H9 (cell line): ENCODE data around the gene DOK6. TPM values are rescaled to one million over a fixed set of nuclear protein-coding genes. Genes with fewer than 3 reads are reported as not detected.

Source experiments
- DNase-seq: peaks from one replicate; pipeline ENCODE4 v3.0.0-alpha.2; 2017
- H2AFZ ChIP-seq: one replicate; pipeline ENCODE4 v1.6.1; 2013; ENCODE audit warnings: mild to moderate bottlenecking, low read length, control low read depth, moderate library complexity
- H2AK5ac ChIP-seq: 2 replicates; pipeline ENCODE4 v1.6.1; 2013; ENCODE audit warnings: low read length, control low read depth, mixed read lengths; ENCODE audit not compliant: insufficient read length
- H2BK120ac ChIP-seq: one replicate; pipeline ENCODE4 v1.6.1; 2013; ENCODE audit warnings: low read depth, mild to moderate bottlenecking, low read length, control low read depth, inconsistent platforms; ENCODE audit not compliant: poor library complexity, severe bottlenecking
- H2BK12ac ChIP-seq: 2 replicates; pipeline ENCODE4 v1.6.1; 2013; ENCODE audit warnings: low read length, control low read depth, mixed read lengths, low read depth; ENCODE audit not compliant: insufficient read length
- H2BK15ac ChIP-seq: 2 replicates; pipeline ENCODE4 v1.6.1; 2013; ENCODE audit warnings: low read depth, low read length, control low read depth
- H2BK20ac ChIP-seq: one replicate; pipeline ENCODE4 v1.6.1; 2013; ENCODE audit warnings: low read depth, mild to moderate bottlenecking, low read length, control low read depth, inconsistent platforms; ENCODE audit not compliant: poor library complexity, severe bottlenecking
- H2BK5ac ChIP-seq: 2 replicates; pipeline ENCODE4 v1.6.1; 2013; ENCODE audit warnings: low read length, control low read depth, mixed read lengths; ENCODE audit not compliant: insufficient read length
- H3K14ac ChIP-seq: 2 replicates; pipeline ENCODE4 v1.6.1; 2013; ENCODE audit warnings: low read length, control low read depth; ENCODE audit not compliant: insufficient read depth
- H3K18ac ChIP-seq: 2 replicates; pipeline ENCODE4 v1.6.1; 2013; ENCODE audit warnings: low read depth, mild to moderate bottlenecking, mixed read lengths, low read length, control low read depth; ENCODE audit not compliant: insufficient read length
- H3K23ac ChIP-seq: 2 replicates; pipeline ENCODE4 v1.6.1; 2013; ENCODE audit warnings: low read length, control low read depth, mixed read lengths, low read depth; ENCODE audit not compliant: insufficient read length
- H3K23me2 ChIP-seq: 2 replicates; pipeline ENCODE4 v1.6.1; 2013; ENCODE audit warnings: low read depth, mild to moderate bottlenecking, mixed read lengths, low read length, control low read depth; ENCODE audit not compliant: insufficient read length, poor library complexity, severe bottlenecking
- H3K27ac ChIP-seq: 2 replicates; pipeline ENCODE4 v1.5.1; 2013; ENCODE audit warnings: low read length, control low read depth, mixed read lengths, low read depth; ENCODE audit not compliant: insufficient read length
- H3K27me3 ChIP-seq: 2 replicates; pipeline ENCODE4 v1.6.1; 2013; ENCODE audit warnings: low read length, control low read depth, inconsistent platforms; ENCODE audit not compliant: insufficient read depth
- H3K4ac ChIP-seq: 2 replicates; pipeline ENCODE4 v1.6.1; 2013; ENCODE audit warnings: low read depth, mild to moderate bottlenecking, control low read depth, inconsistent platforms, low read length, moderate library complexity
- H3K4me1 ChIP-seq: 2 replicates; pipeline ENCODE4 v1.6.1; 2013; ENCODE audit warnings: low read length, control low read depth, inconsistent platforms; ENCODE audit not compliant: insufficient read depth
- H3K4me2 ChIP-seq: 2 replicates; pipeline ENCODE4 v1.6.1; 2013; ENCODE audit warnings: low read length, control low read depth, mixed read lengths; ENCODE audit not compliant: insufficient read length, insufficient read depth
- H3K56ac ChIP-seq: 2 replicates; pipeline ENCODE4 v1.6.1; 2013; ENCODE audit warnings: low read depth, mild to moderate bottlenecking, mixed read lengths, low read length, control low read depth; ENCODE audit not compliant: insufficient read length
- H3K79me1 ChIP-seq: 2 replicates; pipeline ENCODE4 v1.6.1; 2013; ENCODE audit warnings: low read depth, mild to moderate bottlenecking, moderate library complexity, low read length, control low read depth, inconsistent platforms; ENCODE audit not compliant: insufficient read depth, poor library complexity, severe bottlenecking
- H3K79me2 ChIP-seq: 2 replicates; pipeline ENCODE4 v1.6.1; 2013; ENCODE audit warnings: low read length, control low read depth, inconsistent platforms; ENCODE audit not compliant: insufficient read depth
- H3K9ac ChIP-seq: 2 replicates; pipeline ENCODE4 v1.6.1; 2013; ENCODE audit warnings: low read length, control low read depth, mixed read lengths; ENCODE audit not compliant: insufficient read length; ENCODE audit errors: extremely low read depth
- H3K9me3 ChIP-seq: one replicate; pipeline ENCODE4 v1.6.1; 2013; ENCODE audit warnings: low read depth, low read length, inconsistent platforms; ENCODE audit not compliant: control insufficient read depth
- H3T11ph ChIP-seq: one replicate; pipeline ENCODE4 v1.6.1; 2013; ENCODE audit warnings: mild to moderate bottlenecking, low read length, control low read depth, inconsistent platforms
- H4K20me1 ChIP-seq: one replicate; pipeline ENCODE4 v1.6.1; 2013; ENCODE audit not compliant: control insufficient read depth, insufficient read length, insufficient read depth
- H4K5ac ChIP-seq: 2 replicates; pipeline ENCODE4 v1.6.1; 2013; ENCODE audit warnings: low read depth, mild to moderate bottlenecking, mixed read lengths, low read length, control low read depth; ENCODE audit not compliant: insufficient read length
- H4K8ac ChIP-seq: replicated peaks from 2 replicates; pipeline ENCODE4 v1.6.1; 2013; ENCODE audit warnings: low read length, control low read depth, mixed read lengths, low read depth; ENCODE audit not compliant: insufficient read length
- H4K91ac ChIP-seq: 2 replicates; pipeline ENCODE4 v1.6.1; 2013; ENCODE audit warnings: low read depth, mild to moderate bottlenecking, moderate library complexity, mixed read lengths, low read length, control low read depth; ENCODE audit not compliant: insufficient read length
- H3K27ac Mint-ChIP-seq, 3 experiments: 2 replicates in 2 of 3; 3 replicates in 1 of 3; pipeline ENCODE4 v1.8.0; 2020 to 2021; ENCODE audit warnings: mixed read lengths in 3 of 3, mild to moderate bottlenecking in 1 of 3, moderate library complexity in 1 of 3
- H3K27me3 Mint-ChIP-seq: 2 replicates; pipeline ENCODE4 v1.8.0; 2021; ENCODE audit warnings: low read depth, mild to moderate bottlenecking, moderate library complexity, mixed read lengths
- H3K36me3 Mint-ChIP-seq, 3 experiments: 2 replicates in 2 of 3; 3 replicates in 1 of 3; pipeline ENCODE4 v1.8.0; 2020 to 2021; ENCODE audit warnings: low read depth in 3 of 3, mixed read lengths in 3 of 3; ENCODE audit not compliant: insufficient read depth in 1 of 3
- H3K4me1 Mint-ChIP-seq, 2 experiments: 2 replicates each; pipeline ENCODE4 v1.8.0; 2020; ENCODE audit warnings: mixed read lengths in 2 of 2
- H3K4me3 Mint-ChIP-seq, 2 experiments: 2 replicates in 1 of 2; 3 replicates in 1 of 2; pipeline ENCODE4 v1.8.0; 2020 to 2021; ENCODE audit warnings: mild to moderate bottlenecking in 2 of 2, mixed read lengths in 2 of 2, moderate library complexity in 1 of 2
- H3K9me3 Mint-ChIP-seq, 2 experiments: 2 replicates in 1 of 2; 3 replicates in 1 of 2; pipeline ENCODE4 v1.8.0; 2020; ENCODE audit warnings: mild to moderate bottlenecking in 2 of 2, mixed read lengths in 2 of 2, moderate library complexity in 1 of 2
- WGBS: extraction: QIAGEN DNeasy Blood & Tissue Kit; methylation state at CpG from one replicate; pipeline ENCODE4 v1.1.7; 2013; ENCODE audit warnings: missing lambda C conversion rate, low lambda C conversion rate, mixed read lengths; ENCODE audit not compliant: insufficient read length; ENCODE audit errors: extremely low coverage; 5-methylcytosine and 5-hydroxymethylcytosine counted together
- total RNA-seq: library from RNA; stranded (reverse); gene quantifications from 2 replicates; pipeline ENCODE4 v1.2.1, GENCODE V29; 2021
- TF ChIP-seq, protein P1 (sequence below): fragments of 200-600 bp; sonication (generic); conservative IDR thresholded peaks from 3 replicates; pipeline ENCODE4 v1.8.0; 2021; ENCODE audit warnings: antibody characterized with exemption, mild to moderate bottlenecking

DOK6 gene
- total RNA-seq, 1 experiment from 2014 or later = 0.20 TPM

DNA sequence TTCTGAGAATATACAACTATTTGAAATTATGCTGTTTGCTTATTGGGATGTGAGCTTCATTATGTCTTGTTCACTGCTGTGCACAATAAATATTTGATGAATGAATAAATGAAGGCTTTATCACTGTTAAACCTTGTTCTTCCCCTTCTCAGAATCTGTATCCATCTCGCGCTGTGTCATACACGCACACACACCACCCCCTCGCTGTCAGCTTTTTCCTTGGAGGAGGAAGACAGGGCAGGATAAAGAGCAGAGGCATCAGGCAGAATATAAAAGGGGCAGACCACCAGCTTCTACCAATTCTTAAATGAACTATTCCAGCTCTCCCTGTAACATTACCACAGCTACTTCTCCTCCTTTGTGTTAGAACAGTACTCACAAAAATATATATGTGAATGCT is 472.0 kb downstream of the DOK6 start:
- no peak overlapping the region for H3K18ac ChIP-seq
- no peak overlapping the region for H3K4ac ChIP-seq
- no peak overlapping the region for H2BK120ac ChIP-seq
- H3K9ac ChIP-seq = no peak overlapping the region
- Mint-ChIP-seq H3K36me3 (peaks cover 0 to 2% (median 0%) of the 10 kb centered on the region in 3 experiments; a peak in 1 of 7 replicates), H3K27ac (peak overlapping the region in 1 of 3 experiments; percentile 68; a peak in 2 of 7 replicates), H3K9me3 (no peaks in the 10 kb centered on the region; a peak in 1 of 5 replicates), H3K27me3 (no peaks in the 10 kb centered on the region), H3K4me3 (no peak overlapping the region), H3K4me1 (peaks cover 5 to 15% of the 10 kb centered on the region in 2 experiments; a peak in 3 of 4 replicates)
- H3K79me1 ChIP-seq = no peaks in the 10 kb centered on the region
- H3K9me3 ChIP-seq = no peaks in the 10 kb centered on the region
- WGBS = no CpG with 5 or more reads among the region's 4 CpGs
- no peak overlapping the region for H2AK5ac ChIP-seq
- H3T11ph ChIP-seq = no peak overlapping the region
- H3K56ac ChIP-seq = no peak overlapping the region
- no peak overlapping the region for H2BK5ac ChIP-seq
- H4K20me1 ChIP-seq = no peaks in the 10 kb centered on the region
- DNase-seq = no peak
- H3K4me1 ChIP-seq = peaks cover under 1% of the 10 kb centered on the region; the same call in 1 of the 2 replicates
- H2BK20ac ChIP-seq = no peak overlapping the region
- H3K14ac ChIP-seq = no peak overlapping the region
- H4K8ac ChIP-seq = no peak overlapping the region
- no peaks in the 10 kb centered on the region for H3K79me2 ChIP-seq
- no peaks in the 10 kb centered on the region for H3K27me3 ChIP-seq
- no peak overlapping the region for H3K4me2 ChIP-seq
- TF ChIP-seq, protein P1, sequence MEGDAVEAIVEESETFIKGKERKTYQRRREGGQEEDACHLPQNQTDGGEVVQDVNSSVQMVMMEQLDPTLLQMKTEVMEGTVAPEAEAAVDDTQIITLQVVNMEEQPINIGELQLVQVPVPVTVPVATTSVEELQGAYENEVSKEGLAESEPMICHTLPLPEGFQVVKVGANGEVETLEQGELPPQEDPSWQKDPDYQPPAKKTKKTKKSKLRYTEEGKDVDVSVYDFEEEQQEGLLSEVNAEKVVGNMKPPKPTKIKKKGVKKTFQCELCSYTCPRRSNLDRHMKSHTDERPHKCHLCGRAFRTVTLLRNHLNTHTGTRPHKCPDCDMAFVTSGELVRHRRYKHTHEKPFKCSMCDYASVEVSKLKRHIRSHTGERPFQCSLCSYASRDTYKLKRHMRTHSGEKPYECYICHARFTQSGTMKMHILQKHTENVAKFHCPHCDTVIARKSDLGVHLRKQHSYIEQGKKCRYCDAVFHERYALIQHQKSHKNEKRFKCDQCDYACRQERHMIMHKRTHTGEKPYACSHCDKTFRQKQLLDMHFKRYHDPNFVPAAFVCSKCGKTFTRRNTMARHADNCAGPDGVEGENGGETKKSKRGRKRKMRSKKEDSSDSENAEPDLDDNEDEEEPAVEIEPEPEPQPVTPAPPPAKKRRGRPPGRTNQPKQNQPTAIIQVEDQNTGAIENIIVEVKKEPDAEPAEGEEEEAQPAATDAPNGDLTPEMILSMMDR = no peak
- H4K5ac ChIP-seq = no peak overlapping the region
- H4K91ac ChIP-seq = no peak overlapping the region
- no peak overlapping the region for H2BK15ac ChIP-seq
- H3K23me2 ChIP-seq = no peaks in the 10 kb centered on the region
- H3K27ac ChIP-seq = no peak overlapping the region
- H2BK12ac ChIP-seq = no peak overlapping the region
- no peak overlapping the region for H3K23ac ChIP-seq
- H2AFZ ChIP-seq = no peak overlapping the region
